ENCODE data around the gene ANXA2. TPM values are rescaled to one million over a fixed set of nuclear protein-coding genes. Genes with fewer than 3 reads are reported as not detected.

ANXA2 gene
- total RNA-seq, 1 donor, result 3,136 TPM

GRCh38 chr15:60384053-60384452, 13.7 kb downstream of the ANXA2 start:
- DNase-seq (ENCODE audit: low read depth), result peak; percentile 80
- TF ChIP-seq CTCF (IDR thresholded peaks at IDR 0.05; ENCODE audit: insufficient read depth, low read length), result no peak
- no peak overlapping the region for H3K4me3 ChIP-seq (ENCODE audit: low read depth, low read length)

DNA sequence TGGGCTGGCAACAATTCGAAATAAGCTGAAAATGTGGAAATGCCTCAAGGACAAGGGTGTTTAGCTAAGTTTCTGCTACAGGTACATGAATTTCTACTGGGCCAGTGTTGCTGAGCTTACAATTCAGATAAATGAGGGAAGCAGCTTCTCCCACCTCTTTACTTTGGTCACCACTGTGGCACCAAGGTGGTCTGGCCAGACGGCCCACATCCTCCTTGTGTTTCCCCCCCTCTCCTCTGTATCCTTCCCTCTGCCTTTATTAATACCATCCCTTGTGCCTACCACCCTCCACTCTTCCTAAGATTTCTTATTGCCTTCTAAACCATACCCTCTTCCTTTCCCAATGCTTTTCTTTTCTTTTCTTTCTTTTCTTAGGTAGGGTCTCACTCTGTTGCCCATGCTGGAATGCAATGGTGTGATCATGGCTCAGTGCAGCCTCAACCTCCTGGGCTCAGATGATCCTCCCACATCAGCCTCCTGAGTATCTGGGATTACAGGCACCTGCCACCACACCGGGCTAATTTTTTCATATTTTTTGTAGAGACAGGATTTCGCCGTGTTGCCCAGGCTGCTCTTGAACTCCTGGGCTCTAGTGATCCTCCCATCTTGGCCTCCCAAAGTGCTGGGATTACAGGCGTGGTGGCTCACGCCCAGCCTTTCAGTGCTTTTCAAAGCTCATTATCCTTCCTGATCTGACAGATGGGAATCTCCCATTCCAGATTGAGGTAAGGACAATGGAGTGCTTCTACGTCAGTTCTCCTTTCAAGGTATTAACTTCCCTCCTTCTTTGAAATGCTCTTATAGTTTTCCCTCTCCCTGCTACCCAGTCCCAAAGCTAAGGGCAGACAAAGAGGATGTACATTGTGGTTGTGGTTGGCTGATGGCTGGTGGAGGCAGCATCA, 14.8 kb downstream of the ANXA2 start:
- H3K4me3 ChIP-seq (ENCODE audit: low read depth, low read length), result no peak overlapping the region
- TF ChIP-seq CTCF (IDR thresholded peaks at IDR 0.05; ENCODE audit: insufficient read depth, low read length), result no peak
- peak; percentile 9 for DNase-seq (ENCODE audit: low read depth)

- H3K4me3 ChIP-seq (ENCODE audit: low read depth, low read length), result no peak overlapping the region
- peak; percentile 71 for DNase-seq (ENCODE audit: low read depth)
- TF ChIP-seq CTCF (IDR thresholded peaks at IDR 0.05; ENCODE audit: insufficient read depth, low read length), result no peak
Observed at GRCh38 chr15:60381148-60381788, 16.5 kb downstream of the ANXA2 start.

- no peak overlapping the region for H3K4me3 ChIP-seq (ENCODE audit: low read depth, low read length)
- TF ChIP-seq CTCF (IDR thresholded peaks at IDR 0.05; ENCODE audit: insufficient read depth, low read length), result no peak
- DNase-seq (ENCODE audit: low read depth), result peak; percentile 96
Observed at GRCh38 chr15:60379525-60380274, 18.1 kb downstream of the ANXA2 start.

DNA sequence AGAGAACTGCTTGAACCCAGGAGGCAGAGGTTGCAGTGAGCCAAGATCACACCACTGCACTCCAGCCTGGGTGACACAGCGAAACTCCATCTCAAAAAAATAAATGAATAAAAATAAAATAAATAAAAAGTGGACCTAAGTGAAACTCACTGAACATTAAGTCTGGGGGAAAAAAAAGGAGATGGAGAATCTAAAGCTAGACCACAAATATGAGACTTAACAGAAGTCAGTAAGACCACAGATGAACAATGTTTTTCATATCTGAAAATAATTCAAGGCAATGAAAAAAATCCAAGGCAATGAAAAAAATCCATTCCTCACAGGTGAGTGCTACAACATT, 18.6 kb downstream of the ANXA2 start:
- no peak for DNase-seq (ENCODE audit: low read depth)
- no peak for TF ChIP-seq CTCF (IDR thresholded peaks at IDR 0.05; ENCODE audit: insufficient read depth, low read length)
- no peak overlapping the region for H3K4me3 ChIP-seq (ENCODE audit: low read depth, low read length)

DNA sequence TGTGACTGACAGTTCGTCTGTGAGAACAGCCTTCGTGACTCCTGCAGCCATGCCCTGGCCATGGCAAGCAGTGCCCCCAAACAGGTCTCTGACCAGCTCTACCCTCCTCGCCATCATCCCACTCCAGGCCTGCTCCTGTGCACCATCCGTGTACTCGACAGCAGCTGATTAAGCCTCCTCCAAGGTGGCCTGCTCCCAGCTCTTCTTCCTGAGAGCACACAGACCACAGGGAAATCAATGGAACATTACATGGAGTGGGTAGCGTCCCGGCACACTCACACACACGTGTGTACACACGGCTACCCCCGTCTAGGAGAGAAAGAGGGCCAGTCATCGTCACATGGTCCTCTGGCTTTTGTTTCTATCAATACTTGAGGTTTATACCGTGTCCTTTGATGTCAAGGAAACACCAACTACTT, 21.1 kb downstream of the ANXA2 start:
- DNase-seq (ENCODE audit: low read depth), result no peak
- TF ChIP-seq CTCF (IDR thresholded peaks at IDR 0.05; ENCODE audit: insufficient read depth, low read length), result no peak
- H3K4me3 ChIP-seq (ENCODE audit: low read depth, low read length), result no peak overlapping the region
